HepG2 (cell line): ENCODE data around the gene STXBP4. TPM values are rescaled to one million over a fixed set of nuclear protein-coding genes. Genes with fewer than 3 reads are reported as not detected.

ENCODE experiments used
- ARID5B ChIP-seq: IDR thresholded peaks from 2 replicates; pipeline ENCODE4 v1.4.0; 2020; ENCODE audit warnings: mild to moderate bottlenecking, missing genetic modification reagents
- CREB1 ChIP-seq, 2 experiments: fragments of 450-650 bp in 1 of 2; IDR thresholded peaks; 2 replicates each; pipeline ENCODE4 v1.6.1; 2016 to 2017; ENCODE audit warnings: control low read depth in 1 of 2, mild to moderate bottlenecking in 1 of 2, missing compliant biosample characterization in 1 of 2, missing genetic modification characterization in 1 of 2
- ELF1 ChIP-seq: sonication (generic); formaldehyde crosslinking; IDR thresholded peaks from 2 replicates; pipeline ENCODE4 v1.4.0; 2020; ENCODE audit warnings: missing genetic modification reagents
- ELF3 ChIP-seq: IDR thresholded peaks from 2 replicates; pipeline ENCODE4 v1.6.1; 2016; ENCODE audit warnings: missing genetic modification reagents, missing compliant biosample characterization
- HNF4A ChIP-seq: sonication (generic); formaldehyde crosslinking; IDR thresholded peaks from 2 replicates; pipeline ENCODE4 v1.4.0; 2020; ENCODE audit warnings: missing genetic modification reagents
- HOXA9 ChIP-seq: sonication (generic); formaldehyde crosslinking; IDR thresholded peaks from 2 replicates; pipeline ENCODE4 v1.8.1; 2022; ENCODE audit warnings: missing genetic modification reagents, mild to moderate bottlenecking, moderate library complexity, borderline replicate concordance
- IKZF1 ChIP-seq: fragments of 450-650 bp; IDR thresholded peaks from 2 replicates; pipeline ENCODE4 v1.7.1; 2016
- MBNL3 ChIP-seq: fragments of 250-450 bp; sonication (Bioruptor Pico); conservative IDR thresholded peaks from 2 replicates; pipeline ENCODE4 v1.8.0; 2022; ENCODE audit warnings: mild to moderate bottlenecking, inconsistent platforms
- REPIN1 ChIP-seq: sonication (generic); formaldehyde crosslinking; IDR thresholded peaks from 2 replicates; pipeline ENCODE4 v1.8.0; 2022; ENCODE audit warnings: missing genetic modification reagents, low read depth, mild to moderate bottlenecking, borderline replicate concordance
- RFXAP ChIP-seq: sonication (generic); formaldehyde crosslinking; IDR thresholded peaks from 2 replicates; pipeline ENCODE4 v1.4.0; 2020; ENCODE audit warnings: missing genetic modification reagents, borderline replicate concordance
- SAP130 ChIP-seq: IDR thresholded peaks from 2 replicates; pipeline ENCODE4 v1.6.1; 2016; ENCODE audit warnings: low read depth
- SMAD3 ChIP-seq: sonication (generic); formaldehyde crosslinking; IDR thresholded peaks from 2 replicates; pipeline ENCODE4 v1.4.0; 2020; ENCODE audit warnings: missing genetic modification reagents
- SOX13 ChIP-seq, 3 experiments: fragments of 450-650 bp in 1 of 3; sonication (generic) in 1 of 3; formaldehyde crosslinking in 1 of 3; IDR thresholded peaks in 2 of 3; conservative IDR thresholded peaks in 1 of 3; 2 replicates each; pipeline versions ENCODE4 v1.5.0 to v1.6.1; 2016 to 2020; ENCODE audit warnings: antibody characterized with exemption in 1 of 3, mild to moderate bottlenecking in 1 of 3, missing compliant biosample characterization in 1 of 3, missing genetic modification reagents in 1 of 3, moderate library complexity in 1 of 3
- SOX5 ChIP-seq: IDR thresholded peaks from 2 replicates; pipeline ENCODE4 v1.6.1; 2016; ENCODE audit warnings: borderline replicate concordance
- TBP ChIP-seq: sonication (generic); formaldehyde crosslinking; IDR thresholded peaks from 2 replicates; pipeline ENCODE4 v1.5.0; 2020; ENCODE audit warnings: missing genetic modification reagents
- XBP1 ChIP-seq: sonication (generic); formaldehyde crosslinking; IDR thresholded peaks from 2 replicates; pipeline ENCODE4 v1.5.0; 2020; ENCODE audit warnings: missing genetic modification reagents
- ZNF101 ChIP-seq: sonication (generic); formaldehyde crosslinking; IDR thresholded peaks from 2 replicates; pipeline ENCODE4 v1.4.0; 2020; ENCODE audit warnings: mild to moderate bottlenecking, low read depth, missing genetic modification reagents, borderline replicate concordance
- ZNF24 ChIP-seq: fragments of 450-650 bp; IDR thresholded peaks from 2 replicates; pipeline ENCODE4 v1.6.1; 2017; ENCODE audit warnings: antibody characterized with exemption, mild to moderate bottlenecking
- ZNF720 ChIP-seq: sonication (generic); formaldehyde crosslinking; IDR thresholded peaks from 2 replicates; pipeline ENCODE4 v1.4.0; 2020; ENCODE audit warnings: missing genetic modification reagents
- ZNF761 ChIP-seq: sonication (generic); formaldehyde crosslinking; conservative IDR thresholded peaks from 2 replicates; pipeline ENCODE4 v1.4.0; 2020; ENCODE audit warnings: mild to moderate bottlenecking, missing genetic modification reagents
- ZNF792 ChIP-seq: IDR thresholded peaks from 2 replicates; pipeline ENCODE4 v1.6.1; 2016
- polyA plus RNA-seq, 8 experiments: library from polyadenylated mRNA; depleted of rRNA in 3 of 8; stranded (reverse) in 7 of 8; unstranded in 1 of 8; fragments of >200 nt; fragmentation: Illumina TruSeq in 4 of 8; extraction: Trizol in 4 of 8; gene quantifications; 2 replicates each; pipeline versions ENCODE4 v1.2.1 to v1.2.3, GENCODE V29; 2011 to 2016; ENCODE audit warnings: low read depth in 4 of 8, missing spikeins in 1 of 8, mixed read lengths in 1 of 8; ENCODE audit not compliant: insufficient read depth in 1 of 8
- total RNA-seq, 5 experiments: library from RNA; depleted of rRNA; stranded (reverse); fragments of >200 nt; fragmentation: Illumina TruSeq; extraction: Trizol; gene quantifications; 2 replicates each; pipeline ENCODE4 v1.2.3, GENCODE V29; 2016; ENCODE audit warnings: low read depth in 1 of 5
- TF ChIP-seq, protein P1 (sequence below): sonication (generic); formaldehyde crosslinking; IDR thresholded peaks from 2 replicates; pipeline ENCODE4 v1.4.0; 2020; ENCODE audit warnings: mild to moderate bottlenecking, missing genetic modification reagents
- TF ChIP-seq, protein P2 (sequence below): sonication (generic); formaldehyde crosslinking; IDR thresholded peaks from 2 replicates; pipeline ENCODE4 v1.4.0; 2020; ENCODE audit warnings: mild to moderate bottlenecking, missing genetic modification reagents, borderline replicate concordance
- TF ChIP-seq, protein P3 (sequence below): sonication (generic); formaldehyde crosslinking; IDR thresholded peaks from 2 replicates; pipeline ENCODE4 v1.4.0; 2020; ENCODE audit warnings: missing genetic modification reagents
- TF ChIP-seq, protein P4 (sequence below): sonication (generic); formaldehyde crosslinking; IDR thresholded peaks from 2 replicates; pipeline ENCODE4 v1.8.1; 2023; ENCODE audit warnings: mild to moderate bottlenecking, inconsistent platforms, moderate library complexity, missing genetic modification reagents, borderline replicate concordance

STXBP4 gene
- total and polyA plus RNA-seq, 2 of the 13 experiments (the other 11 are each of a cell fraction or from before 2014, with no cell fraction given), result 8.5 to 36.1 TPM

DNA sequence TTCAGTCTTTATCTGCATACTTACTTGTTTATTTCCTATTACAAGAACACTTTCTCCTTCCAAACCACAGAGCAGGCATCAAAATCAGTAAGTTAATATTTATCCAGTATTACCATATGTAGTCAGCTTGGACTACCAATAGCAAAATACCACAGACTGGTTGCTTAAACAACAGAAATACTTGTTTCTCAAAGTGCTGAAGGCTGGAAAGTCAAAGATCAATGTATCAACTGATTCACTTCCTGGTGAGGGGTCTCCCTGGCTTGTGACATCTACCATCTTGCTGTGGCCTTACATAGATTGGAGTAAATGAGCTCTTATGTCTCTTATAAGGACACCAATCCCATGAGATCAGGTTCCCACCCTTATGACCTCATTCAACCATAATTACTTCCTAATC lies 2.6 kb downstream of the STXBP4 start (continued):
- TF ChIP-seq CREB1 (IDR thresholded peaks at IDR 0.05) (no peak), CREB1 (CRISPR knock-in tag; IDR thresholded peaks at IDR 0.05) (peak; percentile 34; the same call in 1 of the 2 replicates), REPIN1 (no peak), IKZF1 (no peak), ZNF761 (CRISPR knock-in tag) (no peak), ZNF720 (CRISPR knock-in tag) (no peak), ELF3 (CRISPR knock-in tag) (peak; percentile 89), SOX5 (CRISPR knock-in tag) (peak; percentile 48; the same call in 1 of the 2 replicates), ZNF101 (CRISPR knock-in tag) (no peak), ZNF792 (CRISPR knock-in tag) (no peak), ZNF24 (no peak), HNF4A (CRISPR knock-in tag) (peak; percentile 40; the same call in 1 of the 2 replicates), ARID5B (peak; percentile 76), ELF1 (CRISPR knock-in tag) (peak; percentile 64), XBP1 (CRISPR knock-in tag) (no peak), TBP (CRISPR knock-in tag) (no peak), SAP130 (peak; percentile 52), MBNL3 (CRISPR knock-in tag) (no peak), RFXAP (CRISPR knock-in tag) (no peak), SMAD3 (peak; percentile 20; the same call in 1 of the 2 replicates), SOX13 (IDR thresholded peaks at IDR 0.05) (no peak), SOX13 (CRISPR knock-in tag; conservative IDR thresholded peaks at IDR 0.05 in 1 of 2, IDR thresholded peaks at IDR 0.05 in 1 of 2) (peak in 1 of 2 experiments; percentile 50; a peak in 1 of 4 replicates), HOXA9 (CRISPR knock-in tag) (no peak)
- TF ChIP-seq, protein P1, sequence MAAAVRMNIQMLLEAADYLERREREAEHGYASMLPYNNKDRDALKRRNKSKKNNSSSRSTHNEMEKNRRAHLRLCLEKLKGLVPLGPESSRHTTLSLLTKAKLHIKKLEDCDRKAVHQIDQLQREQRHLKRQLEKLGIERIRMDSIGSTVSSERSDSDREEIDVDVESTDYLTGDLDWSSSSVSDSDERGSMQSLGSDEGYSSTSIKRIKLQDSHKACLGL (CRISPR knock-in tag), result no peak
- TF ChIP-seq, protein P2, sequence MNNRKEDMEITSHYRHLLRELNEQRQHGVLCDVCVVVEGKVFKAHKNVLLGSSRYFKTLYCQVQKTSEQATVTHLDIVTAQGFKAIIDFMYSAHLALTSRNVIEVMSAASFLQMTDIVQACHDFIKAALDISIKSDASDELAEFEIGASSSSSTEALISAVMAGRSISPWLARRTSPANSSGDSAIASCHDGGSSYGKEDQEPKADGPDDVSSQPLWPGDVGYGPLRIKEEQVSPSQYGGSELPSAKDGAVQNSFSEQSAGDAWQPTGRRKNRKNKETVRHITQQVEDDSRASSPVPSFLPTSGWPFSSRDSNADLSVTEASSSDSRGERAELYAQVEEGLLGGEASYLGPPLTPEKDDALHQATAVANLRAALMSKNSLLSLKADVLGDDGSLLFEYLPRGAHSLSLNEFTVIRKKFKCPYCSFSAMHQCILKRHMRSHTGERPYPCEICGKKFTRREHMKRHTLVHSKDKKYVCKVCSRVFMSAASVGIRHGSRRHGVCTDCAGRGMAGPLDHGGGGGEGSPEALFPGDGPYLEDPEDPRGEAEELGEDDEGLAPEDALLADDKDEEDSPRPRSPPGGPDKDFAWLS (CRISPR knock-in tag), result no peak
- TF ChIP-seq, protein P3, sequence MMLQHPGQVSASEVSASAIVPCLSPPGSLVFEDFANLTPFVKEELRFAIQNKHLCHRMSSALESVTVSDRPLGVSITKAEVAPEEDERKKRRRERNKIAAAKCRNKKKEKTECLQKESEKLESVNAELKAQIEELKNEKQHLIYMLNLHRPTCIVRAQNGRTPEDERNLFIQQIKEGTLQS (CRISPR knock-in tag), result no peak
- TF ChIP-seq, protein P4, sequence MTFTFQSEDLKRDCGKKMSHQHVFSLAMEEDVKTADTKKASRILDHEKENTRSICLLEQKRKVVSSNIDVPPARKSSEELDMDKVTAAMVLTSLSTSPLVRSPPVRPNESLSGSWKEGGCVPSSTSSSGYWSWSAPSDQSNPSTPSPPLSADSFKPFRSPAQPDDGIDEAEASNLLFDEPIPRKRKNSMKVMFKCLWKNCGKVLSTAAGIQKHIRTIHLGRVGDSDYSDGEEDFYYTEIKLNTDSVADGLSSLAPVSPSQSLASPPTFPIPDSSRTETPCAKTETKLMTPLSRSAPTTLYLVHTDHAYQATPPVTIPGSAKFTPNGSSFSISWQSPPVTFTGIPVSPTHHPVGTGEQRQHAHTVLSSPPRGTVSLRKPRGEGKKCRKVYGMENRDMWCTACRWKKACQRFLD (CRISPR knock-in tag), result no peak
